ENCODE data around the gene HECTD2.
"Not testable (repeated sequence)": the region's sequence is repeated elsewhere in the genome, so short reads cannot be mapped to it uniquely, and the experiment has no call there.

HECTD2 gene

GRCh38 chr10:91558473-91558872 lies 148.3 kb downstream of the HECTD2 start:
- H3K9me3 ChIP-seq (ENCODE audit: control insufficient read depth in 1 of 2, low read length in 2 of 2) = no peaks in the 10 kb centered on the region
- no peak overlapping the region for H3K27ac ChIP-seq (ENCODE audit: low read length)
- H3K4me1 ChIP-seq (ENCODE audit: control insufficient read depth in 1 of 2, insufficient read depth in 2 of 2, low read length in 2 of 2) = peaks cover 0 to 3% of the 10 kb centered on the region in 2 donors
- H3K27me3 ChIP-seq (ENCODE audit: low read depth, low read length) = no peaks in the 10 kb centered on the region
- H3K36me3 ChIP-seq (ENCODE audit: control insufficient read depth in 1 of 2, insufficient read depth in 2 of 2, low read length in 2 of 2) = no peaks in the 10 kb centered on the region
- no peak overlapping the region for H3K4me3 ChIP-seq (ENCODE audit: low read depth in 1 of 2, low read length in 2 of 2)

GRCh38 chr10:91559169-91559568 lies 149.0 kb downstream of the HECTD2 start:
- Histone ChIP-seq H3K36me3 (ENCODE audit: control insufficient read depth in 1 of 2, insufficient read depth in 2 of 2, low read length in 2 of 2) (no peaks in the 10 kb centered on the region), H3K27me3 (ENCODE audit: low read depth, low read length) (no peaks in the 10 kb centered on the region), H3K9me3 (ENCODE audit: control insufficient read depth in 1 of 2, low read length in 2 of 2) (no peaks in the 10 kb centered on the region), H3K4me1 (ENCODE audit: control insufficient read depth in 1 of 2, insufficient read depth in 2 of 2, low read length in 2 of 2) (peaks cover 0 to 6% of the 10 kb centered on the region in 2 donors), H3K27ac (ENCODE audit: low read length) (no peak overlapping the region), H3K4me3 (ENCODE audit: low read depth in 1 of 2, low read length in 2 of 2) (no peak overlapping the region)

GRCh38 chr10:91559750-91560149 lies 149.6 kb downstream of the HECTD2 start:
- H3K27ac ChIP-seq (ENCODE audit: low read length) = no peak overlapping the region

GRCh38 chr10:91560827-91561226 lies 150.7 kb downstream of the HECTD2 start:
- not testable (repeated sequence) for H3K27ac ChIP-seq (ENCODE audit: low read length); H3K4me3 ChIP-seq (ENCODE audit: low read depth in 1 of 2, low read length in 2 of 2); H3K9me3 ChIP-seq (ENCODE audit: control insufficient read depth in 1 of 2, low read length in 2 of 2); H3K27me3 ChIP-seq (ENCODE audit: low read depth, low read length); H3K36me3 ChIP-seq (ENCODE audit: control insufficient read depth in 1 of 2, insufficient read depth in 2 of 2, low read length in 2 of 2)
- H3K4me1 ChIP-seq (ENCODE audit: control insufficient read depth in 1 of 2, insufficient read depth in 2 of 2, low read length in 2 of 2) = peaks cover 0 to 14% of the 10 kb centered on the region in 2 donors

More at GRCh38 chr10:91559750-91560149, 149.6 kb downstream of the HECTD2 start:
- H3K36me3 ChIP-seq (ENCODE audit: control insufficient read depth in 1 of 2, insufficient read depth in 2 of 2, low read length in 2 of 2) = no peaks in the 10 kb centered on the region
- peaks cover 0 to 6% of the 10 kb centered on the region in 2 donors for H3K4me1 ChIP-seq (ENCODE audit: control insufficient read depth in 1 of 2, insufficient read depth in 2 of 2, low read length in 2 of 2)
- H3K4me3 ChIP-seq (ENCODE audit: low read depth in 1 of 2, low read length in 2 of 2) = no peak overlapping the region
- no peaks in the 10 kb centered on the region for H3K27me3 ChIP-seq (ENCODE audit: low read depth, low read length)
- H3K9me3 ChIP-seq (ENCODE audit: control insufficient read depth in 1 of 2, low read length in 2 of 2) = no peaks in the 10 kb centered on the region

GRCh38 chr10:91562839-91563581 lies 152.9 kb downstream of the HECTD2 start:
- no peak overlapping the region for H3K27ac ChIP-seq (ENCODE audit: low read length)
- no peak overlapping the region for H3K4me3 ChIP-seq (ENCODE audit: low read depth in 1 of 2, low read length in 2 of 2)
- peaks cover 0 to 14% of the 10 kb centered on the region in 2 donors for H3K4me1 ChIP-seq (ENCODE audit: control insufficient read depth in 1 of 2, insufficient read depth in 2 of 2, low read length in 2 of 2)
- H3K36me3 ChIP-seq (ENCODE audit: control insufficient read depth in 1 of 2, insufficient read depth in 2 of 2, low read length in 2 of 2) = no peaks in the 10 kb centered on the region
- no peaks in the 10 kb centered on the region for H3K27me3 ChIP-seq (ENCODE audit: low read depth, low read length)
- H3K9me3 ChIP-seq (ENCODE audit: control insufficient read depth in 1 of 2, low read length in 2 of 2) = no peaks in the 10 kb centered on the region

GRCh38 chr10:91564026-91564425 lies 153.9 kb downstream of the HECTD2 start:
- Histone ChIP-seq H3K27me3 (ENCODE audit: low read depth, low read length) (no peaks in the 10 kb centered on the region), H3K27ac (ENCODE audit: low read length) (no peak overlapping the region), H3K9me3 (ENCODE audit: control insufficient read depth in 1 of 2, low read length in 2 of 2) (no peaks in the 10 kb centered on the region), H3K36me3 (ENCODE audit: control insufficient read depth in 1 of 2, insufficient read depth in 2 of 2, low read length in 2 of 2) (no peaks in the 10 kb centered on the region), H3K4me3 (ENCODE audit: low read depth in 1 of 2, low read length in 2 of 2) (no peak overlapping the region), H3K4me1 (ENCODE audit: control insufficient read depth in 1 of 2, insufficient read depth in 2 of 2, low read length in 2 of 2) (peaks cover 0 to 14% of the 10 kb centered on the region in 2 donors)
